H9 (cell line): Measurements from ENCODE around the gene HAGHL. TPM values are rescaled to one million over a fixed set of nuclear protein-coding genes. Genes with fewer than 3 reads are reported as not detected.

Experiments
- DNase-seq: peaks from one replicate; pipeline ENCODE4 v3.0.0-alpha.2; 2017
- H2AFZ ChIP-seq: one replicate; pipeline ENCODE4 v1.6.1; 2013; ENCODE audit warnings: mild to moderate bottlenecking, low read length, control low read depth, moderate library complexity
- H2AK5ac ChIP-seq: 2 replicates; pipeline ENCODE4 v1.6.1; 2013; ENCODE audit warnings: low read length, control low read depth, mixed read lengths; ENCODE audit not compliant: insufficient read length
- H2BK120ac ChIP-seq: one replicate; pipeline ENCODE4 v1.6.1; 2013; ENCODE audit warnings: low read depth, mild to moderate bottlenecking, low read length, control low read depth, inconsistent platforms; ENCODE audit not compliant: poor library complexity, severe bottlenecking
- H2BK12ac ChIP-seq: 2 replicates; pipeline ENCODE4 v1.6.1; 2013; ENCODE audit warnings: low read length, control low read depth, mixed read lengths, low read depth; ENCODE audit not compliant: insufficient read length
- H2BK15ac ChIP-seq: 2 replicates; pipeline ENCODE4 v1.6.1; 2013; ENCODE audit warnings: low read depth, low read length, control low read depth
- H2BK20ac ChIP-seq: one replicate; pipeline ENCODE4 v1.6.1; 2013; ENCODE audit warnings: low read depth, mild to moderate bottlenecking, low read length, control low read depth, inconsistent platforms; ENCODE audit not compliant: poor library complexity, severe bottlenecking
- H2BK5ac ChIP-seq: 2 replicates; pipeline ENCODE4 v1.6.1; 2013; ENCODE audit warnings: low read length, control low read depth, mixed read lengths; ENCODE audit not compliant: insufficient read length
- H3K14ac ChIP-seq: 2 replicates; pipeline ENCODE4 v1.6.1; 2013; ENCODE audit warnings: low read length, control low read depth; ENCODE audit not compliant: insufficient read depth
- H3K18ac ChIP-seq: 2 replicates; pipeline ENCODE4 v1.6.1; 2013; ENCODE audit warnings: low read depth, mild to moderate bottlenecking, mixed read lengths, low read length, control low read depth; ENCODE audit not compliant: insufficient read length
- H3K23ac ChIP-seq: 2 replicates; pipeline ENCODE4 v1.6.1; 2013; ENCODE audit warnings: low read length, control low read depth, mixed read lengths, low read depth; ENCODE audit not compliant: insufficient read length
- H3K23me2 ChIP-seq: 2 replicates; pipeline ENCODE4 v1.6.1; 2013; ENCODE audit warnings: low read depth, mild to moderate bottlenecking, mixed read lengths, low read length, control low read depth; ENCODE audit not compliant: insufficient read length, poor library complexity, severe bottlenecking
- H3K27ac ChIP-seq: 2 replicates; pipeline ENCODE4 v1.5.1; 2013; ENCODE audit warnings: low read length, control low read depth, mixed read lengths, low read depth; ENCODE audit not compliant: insufficient read length
- H3K27me3 ChIP-seq: 2 replicates; pipeline ENCODE4 v1.6.1; 2013; ENCODE audit warnings: low read length, control low read depth, inconsistent platforms; ENCODE audit not compliant: insufficient read depth
- H3K4ac ChIP-seq: 2 replicates; pipeline ENCODE4 v1.6.1; 2013; ENCODE audit warnings: low read depth, mild to moderate bottlenecking, control low read depth, inconsistent platforms, low read length, moderate library complexity
- H3K4me1 ChIP-seq: 2 replicates; pipeline ENCODE4 v1.6.1; 2013; ENCODE audit warnings: low read length, control low read depth, inconsistent platforms; ENCODE audit not compliant: insufficient read depth
- H3K4me2 ChIP-seq: 2 replicates; pipeline ENCODE4 v1.6.1; 2013; ENCODE audit warnings: low read length, control low read depth, mixed read lengths; ENCODE audit not compliant: insufficient read length, insufficient read depth
- H3K56ac ChIP-seq: 2 replicates; pipeline ENCODE4 v1.6.1; 2013; ENCODE audit warnings: low read depth, mild to moderate bottlenecking, mixed read lengths, low read length, control low read depth; ENCODE audit not compliant: insufficient read length
- H3K79me1 ChIP-seq: 2 replicates; pipeline ENCODE4 v1.6.1; 2013; ENCODE audit warnings: low read depth, mild to moderate bottlenecking, moderate library complexity, low read length, control low read depth, inconsistent platforms; ENCODE audit not compliant: insufficient read depth, poor library complexity, severe bottlenecking
- H3K79me2 ChIP-seq: 2 replicates; pipeline ENCODE4 v1.6.1; 2013; ENCODE audit warnings: low read length, control low read depth, inconsistent platforms; ENCODE audit not compliant: insufficient read depth
- H3K9ac ChIP-seq: 2 replicates; pipeline ENCODE4 v1.6.1; 2013; ENCODE audit warnings: low read length, control low read depth, mixed read lengths; ENCODE audit not compliant: insufficient read length; ENCODE audit errors: extremely low read depth
- H3K9me3 ChIP-seq: one replicate; pipeline ENCODE4 v1.6.1; 2013; ENCODE audit warnings: low read depth, low read length, inconsistent platforms; ENCODE audit not compliant: control insufficient read depth
- H3T11ph ChIP-seq: one replicate; pipeline ENCODE4 v1.6.1; 2013; ENCODE audit warnings: mild to moderate bottlenecking, low read length, control low read depth, inconsistent platforms
- H4K20me1 ChIP-seq: one replicate; pipeline ENCODE4 v1.6.1; 2013; ENCODE audit not compliant: control insufficient read depth, insufficient read length, insufficient read depth
- H4K5ac ChIP-seq: 2 replicates; pipeline ENCODE4 v1.6.1; 2013; ENCODE audit warnings: low read depth, mild to moderate bottlenecking, mixed read lengths, low read length, control low read depth; ENCODE audit not compliant: insufficient read length
- H4K8ac ChIP-seq: replicated peaks from 2 replicates; pipeline ENCODE4 v1.6.1; 2013; ENCODE audit warnings: low read length, control low read depth, mixed read lengths, low read depth; ENCODE audit not compliant: insufficient read length
- H4K91ac ChIP-seq: 2 replicates; pipeline ENCODE4 v1.6.1; 2013; ENCODE audit warnings: low read depth, mild to moderate bottlenecking, moderate library complexity, mixed read lengths, low read length, control low read depth; ENCODE audit not compliant: insufficient read length
- H3K27ac Mint-ChIP-seq, 3 experiments: 2 replicates in 2 of 3; 3 replicates in 1 of 3; pipeline ENCODE4 v1.8.0; 2020 to 2021; ENCODE audit warnings: mixed read lengths in 3 of 3, mild to moderate bottlenecking in 1 of 3, moderate library complexity in 1 of 3
- H3K27me3 Mint-ChIP-seq: 2 replicates; pipeline ENCODE4 v1.8.0; 2021; ENCODE audit warnings: low read depth, mild to moderate bottlenecking, moderate library complexity, mixed read lengths
- H3K36me3 Mint-ChIP-seq, 3 experiments: 2 replicates in 2 of 3; 3 replicates in 1 of 3; pipeline ENCODE4 v1.8.0; 2020 to 2021; ENCODE audit warnings: low read depth in 3 of 3, mixed read lengths in 3 of 3; ENCODE audit not compliant: insufficient read depth in 1 of 3
- H3K4me1 Mint-ChIP-seq, 2 experiments: 2 replicates each; pipeline ENCODE4 v1.8.0; 2020; ENCODE audit warnings: mixed read lengths in 2 of 2
- H3K4me3 Mint-ChIP-seq, 2 experiments: 2 replicates in 1 of 2; 3 replicates in 1 of 2; pipeline ENCODE4 v1.8.0; 2020 to 2021; ENCODE audit warnings: mild to moderate bottlenecking in 2 of 2, mixed read lengths in 2 of 2, moderate library complexity in 1 of 2
- H3K9me3 Mint-ChIP-seq, 2 experiments: 2 replicates in 1 of 2; 3 replicates in 1 of 2; pipeline ENCODE4 v1.8.0; 2020; ENCODE audit warnings: mild to moderate bottlenecking in 2 of 2, mixed read lengths in 2 of 2, moderate library complexity in 1 of 2
- CTCF ChIP-seq: fragments of 200-600 bp; sonication (generic); conservative IDR thresholded peaks from 3 replicates; pipeline ENCODE4 v1.8.0; 2021; ENCODE audit warnings: antibody characterized with exemption, mild to moderate bottlenecking
- WGBS: extraction: QIAGEN DNeasy Blood & Tissue Kit; methylation state at CpG from one replicate; pipeline ENCODE4 v1.1.7; 2013; ENCODE audit warnings: missing lambda C conversion rate, low lambda C conversion rate, mixed read lengths; ENCODE audit not compliant: insufficient read length; ENCODE audit errors: extremely low coverage; 5-methylcytosine and 5-hydroxymethylcytosine counted together
- total RNA-seq: library from RNA; stranded (reverse); gene quantifications from 2 replicates; pipeline ENCODE4 v1.2.1, GENCODE V29; 2021

Gene HAGHL
- total RNA-seq, 1 experiment from 2014 or later = 25.2 TPM

GRCh38 chr16:708959-709358 lies 17.9 kb upstream of the HAGHL start:
- no peak overlapping the region for H4K5ac ChIP-seq
- TF ChIP-seq CTCF = no peak
- H3K27me3 Mint-ChIP-seq = peaks cover 81% of the 10 kb centered on the region

More at GRCh38 chr16:708959-709358, 17.9 kb upstream of the HAGHL start:
- Histone ChIP-seq H3K4me2 (no peak overlapping the region), H3K9ac (no peak overlapping the region), H4K91ac (no peak overlapping the region), H3K14ac (no peak overlapping the region), H2BK5ac (no peak overlapping the region), H3K23ac (no peak overlapping the region), H3T11ph (no peak overlapping the region), H3K56ac (no peak overlapping the region), H3K79me2 (no peaks in the 10 kb centered on the region), H3K9me3 (no peaks in the 10 kb centered on the region), H3K18ac (no peak overlapping the region), H2BK120ac (no peak overlapping the region), H3K79me1 (no peaks in the 10 kb centered on the region), H3K23me2 (peaks cover 4% of the 10 kb centered on the region), H2AFZ (no peak overlapping the region), H3K4ac (no peak overlapping the region), H2AK5ac (no peak overlapping the region), H2BK15ac (no peak overlapping the region), H2BK20ac (no peak overlapping the region), H4K8ac (no peak overlapping the region), H3K27me3 (peaks cover 24% of the 10 kb centered on the region; the same call in 1 of the 2 replicates), H4K20me1 (no peaks in the 10 kb centered on the region), H3K4me1 (no peaks in the 10 kb centered on the region), H2BK12ac (no peak overlapping the region), H3K27ac (no peak overlapping the region)
- H3K4me3 Mint-ChIP-seq = no peak overlapping the region
- no CpG with 5 or more reads among the region's 4 CpGs for WGBS
- peaks cover 0 to 2% of the 10 kb centered on the region in 2 experiments; a peak in 2 of 5 replicates for H3K9me3 Mint-ChIP-seq
- H3K36me3 Mint-ChIP-seq = no peaks in the 10 kb centered on the region
- H3K4me1 Mint-ChIP-seq = peaks cover 3 to 10% of the 10 kb centered on the region in 2 experiments; a peak in 3 of 4 replicates
- no peak for DNase-seq
- no peak overlapping the region for H3K27ac Mint-ChIP-seq
